ENCODE data around the gene ERFL. TPM values are rescaled to one million over a fixed set of nuclear protein-coding genes. Genes with fewer than 3 reads are reported as not detected.

Gene ERFL
- total and polyA plus RNA-seq, 2 of the 8 experiments (the other 6 are each of a cell fraction or from before 2014, with no cell fraction given): 0.12 TPM; not detected in 1

- TF ChIP-seq SRF (IDR thresholded peaks at IDR 0.05; ENCODE audit: low read depth, low read length): no peak
- no peak for TF ChIP-seq JUN (IDR thresholded peaks at IDR 0.05; ENCODE audit: low read depth, low read length)
- no peak for TF ChIP-seq CTBP2 (IDR thresholded peaks at IDR 0.05; ENCODE audit: borderline replicate concordance, insufficient read depth, insufficient read length, low read length)
- TF ChIP-seq PHF8 (conservative IDR thresholded peaks at IDR 0.05; ENCODE audit: low read depth, low read length): no peak
- TF ChIP-seq TAF1 (IDR thresholded peaks at IDR 0.05; ENCODE audit: low read depth, low read length): no peak
- TF ChIP-seq RXRA (IDR thresholded peaks at IDR 0.05; ENCODE audit: insufficient read depth, low read depth, low read length): no peak
- no peak for TF ChIP-seq POU5F1 (IDR thresholded peaks at IDR 0.05; ENCODE audit: low read depth, low read length)
- TF ChIP-seq BCL11A (IDR thresholded peaks at IDR 0.05; ENCODE audit: low read depth in 2 of 2, low read length in 2 of 2): no peak
- no peak; the same call in none of the 2 replicates for TF ChIP-seq POLR2AphosphoS5 (IDR thresholded peaks at IDR 0.05; ENCODE audit: low read depth, low read length)
Observed at GRCh38 chr19:41861846-41862245, 66.4 kb downstream of the ERFL start (continued).

Measured in H1 (cell line).